Liver (tissue), 3 donors: ENCODE data around the gene MGME1.

Source experiments
- CTCF ChIP-seq: fragments of 150-350 bp; IDR thresholded peaks from 2 replicates; pipeline ENCODE4 v1.5.1; 2017; ENCODE audit warnings: improper control_type of control experiment, low read depth, low read length; ENCODE audit not compliant: missing input control
- EGR1 ChIP-seq, 2 donors: IDR thresholded peaks; 2 replicates each; pipeline ENCODE4 v1.6.1; 2016 to 2018; ENCODE audit warnings: antibody characterized with exemption in 2 of 2, low read depth in 2 of 2
- RAD21 ChIP-seq, 2 donors: IDR thresholded peaks; 2 replicates each; pipeline ENCODE4 v1.6.1; 2016; ENCODE audit warnings: antibody characterized with exemption in 2 of 2, mild to moderate bottlenecking in 2 of 2
- TAF1 ChIP-seq: conservative IDR thresholded peaks from 2 replicates; pipeline ENCODE4 v1.6.1; 2016; ENCODE audit warnings: antibody characterized with exemption, mild to moderate bottlenecking
- donor health status: healthy.
- donor health status: healthy.

DNA sequence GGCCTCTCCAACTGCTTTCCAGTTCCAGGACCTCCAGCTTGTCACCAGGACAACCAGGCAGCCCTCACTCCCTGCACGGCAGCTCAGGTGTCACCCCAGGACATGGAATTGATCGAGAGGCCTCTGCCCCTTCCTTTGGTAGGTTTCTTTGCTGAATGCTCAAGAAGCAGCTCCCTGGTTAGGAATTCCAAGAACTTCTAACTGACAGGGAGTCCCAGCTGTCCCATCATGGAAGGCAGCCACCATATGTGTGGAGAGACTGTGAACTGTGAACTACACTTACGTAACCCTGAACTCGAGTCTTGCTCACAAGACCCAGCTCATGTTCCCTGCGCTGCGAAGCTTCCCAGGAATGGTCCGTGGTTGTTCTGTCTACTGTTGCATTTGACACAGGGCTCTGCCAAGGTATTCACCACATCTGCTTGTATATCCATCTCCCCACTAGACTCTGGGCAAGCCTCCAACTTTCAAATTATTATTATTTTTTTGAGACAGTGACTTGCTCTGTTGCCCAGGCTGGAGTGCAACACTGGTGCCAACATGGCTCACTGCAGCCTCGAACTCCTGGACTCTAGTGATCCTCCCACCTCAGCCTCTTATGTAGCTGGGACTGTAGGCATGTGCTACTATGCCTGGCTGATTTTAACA, 35.7 kb downstream of the MGME1 start:
- no peak for TF ChIP-seq CTCF
- no peak for TF ChIP-seq EGR1 (IDR thresholded peaks at IDR 0.05; ENCODE audit: low read depth in 2 of 2)
- no peak for TF ChIP-seq RAD21 (IDR thresholded peaks at IDR 0.05)
- no peak for TF ChIP-seq TAF1
